Tibial artery (tissue), 4 donors: Measurements from ENCODE around the gene ST6GALNAC1.

Experiments used
- DNase-seq, 2 donors: peaks; one replicate each; pipeline ENCODE4 v3.0.0-alpha.2; 2019
- H3K27ac ChIP-seq, 2 donors: fragments of 200-600 bp; sonication (generic) in 1 of 2; 1 replicate in 1 of 2; 2 replicates in 1 of 2; pipeline ENCODE4 v1.5.1; 2018 to 2019; ENCODE audit warnings: mild to moderate bottlenecking in 1 of 2
- H3K27me3 ChIP-seq, 2 donors: fragments of 200-600 bp; sonication (generic) in 1 of 2; one replicate each; pipeline versions ENCODE4 v1.5.1 to v1.6.0; 2016 to 2019
- H3K36me3 ChIP-seq, 3 donors: fragments of 200-600 bp; sonication (generic) in 2 of 3; one replicate each; pipeline ENCODE4 v1.5.1; 2016 to 2019; ENCODE audit warnings: mild to moderate bottlenecking in 2 of 3
- H3K4me1 ChIP-seq, 4 donors: fragments of 200-600 bp; sonication (generic) in 2 of 4; 1 replicate in 3 of 4; 2 replicates in 1 of 4; pipeline ENCODE4 v1.5.1; 2016 to 2019
- H3K4me3 ChIP-seq, 2 donors: fragments of 200-600 bp; sonication (generic) in 1 of 2; 1 replicate in 1 of 2; 2 replicates in 1 of 2; pipeline ENCODE4 v1.5.1; 2018 to 2019; ENCODE audit warnings: mild to moderate bottlenecking in 2 of 2
- H3K9me3 ChIP-seq, 3 donors: fragments of 200-600 bp; sonication (generic) in 1 of 3; one replicate each; pipeline ENCODE4 v1.5.1; 2016 to 2019
- intact Hi-C: fragments of 100-400 bp; cut with DNase I; formaldehyde crosslinking; loops from one replicate; pipeline ENCODE4 v1.15.0; 2023; ENCODE audit warnings: low total_unique reads
- TF ChIP-seq, protein P1 (sequence below), 2 experiments: fragments of 200-600 bp in 1 of 2; fragments of 450-650 bp in 1 of 2; IDR thresholded peaks; one replicate each; pipeline ENCODE4 v1.5.1; 2017 to 2019; ENCODE audit warnings: antibody characterized with exemption in 2 of 2, mild to moderate bottlenecking in 1 of 2, moderate library complexity in 1 of 2

The ST6GALNAC1 gene, protein sequence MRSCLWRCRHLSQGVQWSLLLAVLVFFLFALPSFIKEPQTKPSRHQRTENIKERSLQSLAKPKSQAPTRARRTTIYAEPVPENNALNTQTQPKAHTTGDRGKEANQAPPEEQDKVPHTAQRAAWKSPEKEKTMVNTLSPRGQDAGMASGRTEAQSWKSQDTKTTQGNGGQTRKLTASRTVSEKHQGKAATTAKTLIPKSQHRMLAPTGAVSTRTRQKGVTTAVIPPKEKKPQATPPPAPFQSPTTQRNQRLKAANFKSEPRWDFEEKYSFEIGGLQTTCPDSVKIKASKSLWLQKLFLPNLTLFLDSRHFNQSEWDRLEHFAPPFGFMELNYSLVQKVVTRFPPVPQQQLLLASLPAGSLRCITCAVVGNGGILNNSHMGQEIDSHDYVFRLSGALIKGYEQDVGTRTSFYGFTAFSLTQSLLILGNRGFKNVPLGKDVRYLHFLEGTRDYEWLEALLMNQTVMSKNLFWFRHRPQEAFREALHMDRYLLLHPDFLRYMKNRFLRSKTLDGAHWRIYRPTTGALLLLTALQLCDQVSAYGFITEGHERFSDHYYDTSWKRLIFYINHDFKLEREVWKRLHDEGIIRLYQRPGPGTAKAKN

GRCh38 chr17:76643553-76644148 is at the start of gene ST6GALNAC1:
ST6GALNAC1 (minus strand) TSS chr17:76643757; CDS start chr17:76643638, 119 bp downstream.
- H3K27ac ChIP-seq: no peak within 1 kb of the TSS
- H3K4me1 ChIP-seq: no peaks in the 10 kb centered on the region
- DNase-seq: no peak
- peaks cover 0 to 4% (median 0%) of the 10 kb centered on the region in 3 donors for H3K9me3 ChIP-seq
- H3K36me3 ChIP-seq: no peaks in the 10 kb centered on the region
- TF ChIP-seq, protein P1, sequence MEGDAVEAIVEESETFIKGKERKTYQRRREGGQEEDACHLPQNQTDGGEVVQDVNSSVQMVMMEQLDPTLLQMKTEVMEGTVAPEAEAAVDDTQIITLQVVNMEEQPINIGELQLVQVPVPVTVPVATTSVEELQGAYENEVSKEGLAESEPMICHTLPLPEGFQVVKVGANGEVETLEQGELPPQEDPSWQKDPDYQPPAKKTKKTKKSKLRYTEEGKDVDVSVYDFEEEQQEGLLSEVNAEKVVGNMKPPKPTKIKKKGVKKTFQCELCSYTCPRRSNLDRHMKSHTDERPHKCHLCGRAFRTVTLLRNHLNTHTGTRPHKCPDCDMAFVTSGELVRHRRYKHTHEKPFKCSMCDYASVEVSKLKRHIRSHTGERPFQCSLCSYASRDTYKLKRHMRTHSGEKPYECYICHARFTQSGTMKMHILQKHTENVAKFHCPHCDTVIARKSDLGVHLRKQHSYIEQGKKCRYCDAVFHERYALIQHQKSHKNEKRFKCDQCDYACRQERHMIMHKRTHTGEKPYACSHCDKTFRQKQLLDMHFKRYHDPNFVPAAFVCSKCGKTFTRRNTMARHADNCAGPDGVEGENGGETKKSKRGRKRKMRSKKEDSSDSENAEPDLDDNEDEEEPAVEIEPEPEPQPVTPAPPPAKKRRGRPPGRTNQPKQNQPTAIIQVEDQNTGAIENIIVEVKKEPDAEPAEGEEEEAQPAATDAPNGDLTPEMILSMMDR (IDR thresholded peaks at IDR 0.05): no peak
- H3K4me3 ChIP-seq: no peak within 1 kb of the TSS
- intact Hi-C loops: no loop called here
- H3K27me3 ChIP-seq: peaks cover 0 to 13% of the 10 kb centered on the region in 2 donors

DNA sequence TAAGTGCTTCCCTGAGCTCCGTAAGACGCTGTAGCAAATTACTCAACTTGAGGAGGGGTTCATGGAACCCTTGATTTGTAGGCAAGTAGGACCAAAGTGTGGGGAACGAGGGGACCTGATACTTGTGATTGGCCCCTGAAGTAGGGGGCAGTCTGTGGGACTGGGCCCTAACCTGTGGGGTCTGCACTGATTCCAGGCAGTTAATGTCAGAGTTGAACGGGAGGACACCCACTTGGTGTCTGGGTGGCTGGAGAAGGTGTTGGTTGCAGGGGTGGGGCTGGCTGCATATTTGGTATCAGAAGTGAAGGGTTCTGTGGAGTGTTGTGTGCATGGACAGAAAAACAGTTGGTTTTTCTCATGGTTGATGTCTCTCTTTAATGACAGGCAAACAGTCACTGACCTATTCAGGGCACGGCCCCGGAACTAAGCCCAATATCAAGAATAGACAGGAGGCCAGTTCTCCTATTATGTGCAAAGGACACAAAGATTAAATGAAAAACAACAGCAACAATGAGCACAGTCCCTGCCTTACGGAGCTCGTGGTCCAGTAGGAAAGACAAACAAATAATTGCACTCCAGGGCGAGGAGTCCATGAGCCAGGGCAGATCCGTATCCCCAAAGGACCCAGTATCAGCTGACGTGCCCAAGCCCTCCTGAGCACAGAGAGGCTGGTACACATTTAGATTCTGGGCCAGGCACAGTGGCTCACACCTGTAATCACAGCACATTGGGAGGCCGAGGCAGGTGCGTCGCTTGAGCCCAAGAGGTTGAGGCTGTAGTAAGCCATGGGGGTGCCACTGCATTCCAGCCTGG is 48.0 kb upstream of the ST6GALNAC1 start:
- Histone ChIP-seq H3K27ac (peak overlapping the region in 1 of 2 donors; percentile 20), H3K27me3 (no peaks in the 10 kb centered on the region), H3K9me3 (no peaks in the 10 kb centered on the region), H3K36me3 (no peaks in the 10 kb centered on the region), H3K4me1 (peaks cover 6 to 91% (median 62%) of the 10 kb centered on the region in 4 donors), H3K4me3 (no peak overlapping the region)
- TF ChIP-seq, protein P1 (IDR thresholded peaks at IDR 0.05): no peak
- no peak for DNase-seq
- intact Hi-C loops: no loop called here

DNA sequence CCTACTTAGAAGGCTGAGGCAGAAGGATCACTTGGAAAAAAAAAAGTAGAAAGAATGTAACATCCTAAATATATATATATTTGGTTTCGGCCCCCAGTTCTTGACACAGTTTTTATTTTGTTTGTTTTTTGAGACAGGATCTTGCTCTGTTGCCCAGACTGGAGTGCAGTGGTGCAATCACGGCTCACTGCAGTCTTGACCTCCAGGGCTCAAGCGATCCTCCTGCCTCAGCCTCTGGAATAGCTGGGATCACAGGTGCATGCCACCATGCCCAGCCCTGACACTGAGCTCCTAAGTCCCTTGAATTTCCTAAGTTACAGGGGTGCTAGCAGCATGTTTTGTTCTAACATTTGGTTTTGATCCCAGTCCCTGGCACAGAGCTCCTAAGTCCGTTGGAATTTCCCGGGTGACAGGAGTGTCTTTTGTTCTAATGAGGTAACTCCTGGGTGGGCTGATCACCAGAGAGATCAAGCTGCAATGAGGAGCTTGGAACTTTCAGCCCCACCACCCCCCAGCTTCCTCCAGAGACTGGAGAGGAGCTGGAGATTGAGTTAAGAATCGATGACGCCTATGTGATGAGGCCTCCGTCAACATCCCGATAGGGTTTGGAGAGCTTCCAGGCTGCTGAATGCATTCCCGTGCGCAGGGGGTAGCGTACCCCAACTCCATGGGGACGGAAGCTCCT is 47.2 kb upstream of the ST6GALNAC1 start:
- H3K9me3 ChIP-seq: no peaks in the 10 kb centered on the region
- no peaks in the 10 kb centered on the region for H3K27me3 ChIP-seq
- peaks cover 6 to 90% (median 60%) of the 10 kb centered on the region in 4 donors for H3K4me1 ChIP-seq
- no peak overlapping the region for H3K4me3 ChIP-seq
- peak overlapping the region in 1 of 2 donors; percentile 20 for H3K27ac ChIP-seq
- intact Hi-C loops: no loop called here
- no peak for DNase-seq
- H3K36me3 ChIP-seq: peaks cover 0 to under 1% (median 0%) of the 10 kb centered on the region in 3 donors
- TF ChIP-seq, protein P1 (IDR thresholded peaks at IDR 0.05): no peak

DNA sequence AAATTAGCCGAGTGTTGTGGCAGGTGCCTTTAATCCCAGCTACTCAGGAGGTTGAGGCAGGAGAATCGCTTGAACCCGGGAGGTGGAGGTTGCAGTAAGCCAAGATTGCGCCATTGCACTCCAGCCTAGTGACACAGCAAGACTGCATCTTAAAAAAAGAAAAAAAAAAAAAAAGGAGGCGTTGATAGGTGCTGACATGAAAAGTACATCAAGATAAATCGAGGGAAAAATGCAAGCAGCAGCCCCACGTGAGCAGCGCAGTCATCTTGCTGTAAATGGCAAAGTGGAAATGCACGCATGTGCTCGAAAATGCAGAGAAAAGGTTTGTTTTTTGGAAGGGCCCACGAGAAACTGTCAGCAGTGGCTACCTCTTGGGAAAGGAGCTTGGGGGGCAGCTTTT is 46.3 kb upstream of the ST6GALNAC1 start:
- Histone ChIP-seq H3K4me1 (peaks cover 6 to 88% (median 53%) of the 10 kb centered on the region in 4 donors), H3K27ac (peak overlapping the region in 1 of 2 donors; percentile 84), H3K4me3 (no peak overlapping the region), H3K27me3 (no peaks in the 10 kb centered on the region), H3K9me3 (no peaks in the 10 kb centered on the region), H3K36me3 (peaks cover 0 to 10% (median under 1%) of the 10 kb centered on the region in 3 donors)
- no peak for DNase-seq
- intact Hi-C loops: no loop called here
- TF ChIP-seq, protein P1 (IDR thresholded peaks at IDR 0.05): no peak
